ENCODE data around the gene ST3GAL2.
"Not testable (repeated sequence)": the region's sequence is repeated elsewhere in the genome, so short reads cannot be mapped to it uniquely, and the experiment has no call there.

Gene ST3GAL2

GRCh38 chr16:70413572-70413971 lies 25.3 kb downstream of the ST3GAL2 start:
- not testable (repeated sequence) for DNase-seq

- no peak for DNase-seq
Measured at GRCh38 chr16:70412385-70412784, 26.5 kb downstream of the ST3GAL2 start.

GRCh38 chr16:70410734-70411133 lies 28.2 kb downstream of the ST3GAL2 start:
- no peak for DNase-seq

GRCh38 chr16:70407811-70408274 lies 31.1 kb downstream of the ST3GAL2 start:
- no peak for DNase-seq

GRCh38 chr16:70406104-70406503 lies 32.8 kb downstream of the ST3GAL2 start:
- not testable (repeated sequence) for DNase-seq

- no peak for DNase-seq
Measured at GRCh38 chr16:70402916-70403659, 35.8 kb downstream of the ST3GAL2 start.

- DNase-seq: no peak
Measured at GRCh38 chr16:70399951-70400350, 38.9 kb downstream of the ST3GAL2 start.

GRCh38 chr16:70399381-70399780 lies 39.5 kb downstream of the ST3GAL2 start:
- DNase-seq: no peak

- DNase-seq: no peak
Measured at GRCh38 chr16:70398177-70398743, 40.6 kb downstream of the ST3GAL2 start.

- DNase-seq: no peak
Measured at GRCh38 chr16:70396246-70396904, 42.5 kb downstream of the ST3GAL2 start.

- DNase-seq: peak; percentile 47 to 53
Measured at GRCh38 chr16:70395345-70395901, 43.5 kb downstream of the ST3GAL2 start.

GRCh38 chr16:70394853-70395252 lies 44.0 kb downstream of the ST3GAL2 start:
- no peak for DNase-seq

GRCh38 chr16:70393662-70394061 lies 45.2 kb downstream of the ST3GAL2 start:
- no peak for DNase-seq

GRCh38 chr16:70392606-70393005 lies 46.3 kb downstream of the ST3GAL2 start:
- no peak for DNase-seq

- DNase-seq: no peak
Measured at GRCh38 chr16:70391881-70392481, 46.9 kb downstream of the ST3GAL2 start.

- DNase-seq: no peak
Measured at GRCh38 chr16:70391446-70391845, 47.5 kb downstream of the ST3GAL2 start.

GRCh38 chr16:70390774-70391173 lies 48.1 kb downstream of the ST3GAL2 start:
- DNase-seq: no peak

- DNase-seq: no peak
Measured at GRCh38 chr16:70388006-70388680, 50.8 kb downstream of the ST3GAL2 start.

- DNase-seq: not testable (repeated sequence)
Measured at GRCh38 chr16:70386289-70386986, 52.5 kb downstream of the ST3GAL2 start.

GRCh38 chr16:70383421-70383960 lies 55.4 kb downstream of the ST3GAL2 start:
- no peak for DNase-seq

GRCh38 chr16:70381604-70382342 lies 57.1 kb downstream of the ST3GAL2 start:
- no peak for DNase-seq

All from activated CD4-positive, alpha-beta T cell treated with anti-CD3 and anti-CD28 coated beads, Interleukin-2, amount 50 U/mL, for 4 hours (primary cell).